Erythroblast (primary cell): ENCODE data around the gene RBM27.

Experiments
- GATA1 ChIP-seq: IDR thresholded peaks from 2 replicates; pipeline ENCODE4 v1.6.1; 2011; ENCODE audit warnings: low read depth, mild to moderate bottlenecking, control low read depth, low read length, moderate library complexity
- POLR2A ChIP-seq: IDR thresholded peaks from 2 replicates; pipeline ENCODE4 v1.6.1; 2011; ENCODE audit warnings: mild to moderate bottlenecking, low read length

DNA sequence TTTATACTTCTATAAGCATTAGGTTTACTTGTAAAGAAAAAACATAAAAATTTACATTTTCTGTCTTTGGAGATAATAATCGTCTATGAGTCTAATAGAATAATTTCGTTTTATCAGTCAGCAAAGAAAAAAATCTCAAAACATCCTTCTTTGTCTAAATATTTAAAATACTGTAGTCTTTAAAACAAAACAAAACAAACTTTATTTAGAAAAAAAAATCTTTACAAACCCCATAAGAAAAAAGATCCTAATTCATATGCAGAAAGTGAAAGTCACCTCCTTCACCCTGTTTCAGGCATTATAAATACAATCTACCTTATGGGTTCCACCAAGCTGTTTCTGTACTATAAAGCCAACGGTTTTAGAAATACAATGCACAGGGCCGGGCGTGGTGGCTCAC lies 26.6 kb upstream of the RBM27 start:
- no peak for TF ChIP-seq POLR2A
- TF ChIP-seq GATA1 = no peak
